Retinal pigment epithelial cell (primary cell): ENCODE data around the gene KLK8.
A peak's percentile ranks its signal among the peaks of the same experiment; 100 is the strongest.

Source experiments
- DNase-seq: peaks from one replicate; pipeline ENCODE4 v3.0.0-alpha.2; 2010; ENCODE audit warnings: low read depth
- H3K4me3 ChIP-seq: 2 replicates; pipeline ENCODE4 v1.5.1; 2011; ENCODE audit warnings: mild to moderate bottlenecking, low read length, control low read depth, moderate library complexity
- CTCF ChIP-seq: conservative IDR thresholded peaks from 2 replicates; pipeline ENCODE4 v1.5.1; 2011; ENCODE audit warnings: low read depth, low read length, control low read depth, inconsistent platforms

KLK8 gene

DNA sequence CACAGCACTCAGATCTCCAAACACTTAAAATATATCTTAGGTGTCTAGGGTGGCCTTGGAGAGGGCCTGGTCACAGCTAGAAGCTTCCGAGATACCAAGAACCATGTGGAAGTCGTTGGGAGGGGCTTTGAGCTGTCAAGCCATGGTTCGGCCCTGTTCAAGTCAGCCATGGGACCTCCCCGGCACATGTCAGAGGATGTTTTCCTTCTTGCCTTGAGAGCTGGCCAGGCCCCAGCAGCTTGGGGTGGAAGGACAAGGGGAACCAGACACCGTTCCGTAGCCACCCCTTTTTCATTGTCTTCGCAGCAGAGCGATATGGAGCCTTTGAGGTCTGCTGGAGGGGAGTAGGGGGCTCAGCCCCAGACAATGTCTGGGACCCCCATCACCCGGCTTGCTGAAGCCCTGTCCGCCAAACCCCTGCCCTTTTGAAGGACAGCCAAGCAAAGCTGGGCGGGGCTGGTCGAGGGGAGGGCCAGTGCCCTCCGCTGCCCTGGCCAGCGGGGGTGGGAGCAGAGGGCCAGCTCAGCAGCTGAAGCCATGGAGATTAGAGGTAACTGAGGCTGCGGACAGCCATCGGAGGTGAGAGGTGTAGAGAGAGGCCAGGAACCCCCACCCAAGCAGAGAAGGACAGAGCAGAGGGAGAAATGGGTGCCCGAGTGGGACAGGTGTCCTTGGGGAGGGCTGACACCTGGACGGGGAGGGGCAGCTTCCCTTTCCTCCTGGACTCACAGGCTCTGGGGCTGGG, 24.6 kb upstream of the KLK8 start:
- no peak for DNase-seq
- TF ChIP-seq CTCF: no peak
- H3K4me3 ChIP-seq: peak overlapping the region; percentile 44

DNA sequence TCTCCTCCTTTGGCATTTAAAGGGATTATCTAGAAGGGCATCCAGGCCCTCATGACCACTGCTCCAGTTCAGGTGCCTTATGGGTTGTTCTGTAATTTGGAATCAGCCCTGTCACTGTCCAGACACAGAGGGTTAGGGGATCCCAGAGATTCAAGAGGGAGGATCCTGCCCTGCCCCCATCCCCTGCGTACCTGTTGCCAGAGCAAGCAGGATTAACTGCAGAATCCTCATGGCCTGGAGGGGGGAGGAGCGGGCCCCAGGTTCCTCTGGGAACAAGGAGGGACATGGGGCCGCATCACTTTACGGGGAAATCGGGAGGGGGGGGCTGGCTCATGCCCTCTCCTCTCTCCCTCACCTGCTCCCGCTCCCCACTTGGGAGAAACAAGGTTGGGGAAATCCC, 24.0 kb upstream of the KLK8 start:
- no peak overlapping the region for H3K4me3 ChIP-seq
- no peak for DNase-seq
- TF ChIP-seq CTCF: no peak

- no peak for DNase-seq
- TF ChIP-seq CTCF: no peak
- no peak overlapping the region for H3K4me3 ChIP-seq
Measured at GRCh38 chr19:51024924-51025323, 23.5 kb upstream of the KLK8 start.

DNA sequence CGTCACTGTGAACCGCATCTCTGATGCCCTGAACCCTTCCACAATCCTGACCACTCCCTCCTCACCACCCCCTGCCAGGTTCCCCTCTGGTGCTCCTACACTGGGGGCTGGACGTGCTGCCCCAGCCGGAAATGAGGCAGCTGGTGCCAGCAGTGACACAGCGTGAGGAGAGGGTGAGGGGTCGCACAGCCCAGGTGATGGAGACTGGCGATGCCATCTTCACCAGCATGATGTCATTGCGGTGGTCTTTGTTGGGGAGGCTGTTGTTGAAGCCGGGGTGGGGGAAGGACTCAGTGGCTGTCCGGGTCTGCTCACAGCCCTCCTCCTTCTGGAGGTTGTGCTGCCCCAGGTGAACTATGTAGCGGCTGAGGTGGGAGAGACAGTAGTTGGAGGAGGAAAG, 22.5 kb upstream of the KLK8 start:
- H3K4me3 ChIP-seq: no peak overlapping the region
- no peak for DNase-seq
- TF ChIP-seq CTCF: no peak

GRCh38 chr19:51022526-51022925, 21.1 kb upstream of the KLK8 start:
- no peak overlapping the region for H3K4me3 ChIP-seq
- no peak for TF ChIP-seq CTCF
- DNase-seq: no peak

DNA sequence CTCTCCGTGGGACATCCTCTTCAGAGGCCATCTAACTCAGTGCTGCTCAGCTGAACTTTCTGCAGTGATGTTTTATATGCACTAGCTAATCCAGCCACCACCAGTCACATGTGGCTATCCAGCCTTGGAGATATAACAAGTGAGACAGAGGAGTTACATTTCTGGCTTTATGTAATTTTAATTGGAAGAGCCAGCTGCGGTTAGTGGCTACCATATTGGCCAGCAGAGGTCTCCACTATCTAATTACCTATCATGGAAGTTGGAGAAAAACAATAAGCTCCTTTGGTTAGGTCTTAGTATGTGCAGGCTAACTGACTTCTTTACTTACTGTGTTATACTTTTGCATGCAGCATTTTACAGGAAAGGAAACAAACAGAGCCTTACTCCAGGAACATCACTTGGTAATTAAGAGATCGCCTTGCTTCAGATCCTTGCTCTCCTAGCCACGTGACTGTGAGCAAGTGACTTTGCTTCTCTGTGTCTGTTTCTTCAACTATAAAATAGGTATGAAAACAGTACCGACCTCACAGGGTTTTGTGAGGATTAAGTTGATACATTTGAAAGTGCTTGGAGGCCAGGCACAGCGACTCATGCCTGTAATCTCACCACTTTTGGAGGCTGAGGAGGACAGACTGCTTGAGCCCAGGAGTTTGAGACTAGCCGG, 19.7 kb upstream of the KLK8 start:
- peak; percentile 73 for TF ChIP-seq CTCF
- DNase-seq: peak; percentile 48

DNA sequence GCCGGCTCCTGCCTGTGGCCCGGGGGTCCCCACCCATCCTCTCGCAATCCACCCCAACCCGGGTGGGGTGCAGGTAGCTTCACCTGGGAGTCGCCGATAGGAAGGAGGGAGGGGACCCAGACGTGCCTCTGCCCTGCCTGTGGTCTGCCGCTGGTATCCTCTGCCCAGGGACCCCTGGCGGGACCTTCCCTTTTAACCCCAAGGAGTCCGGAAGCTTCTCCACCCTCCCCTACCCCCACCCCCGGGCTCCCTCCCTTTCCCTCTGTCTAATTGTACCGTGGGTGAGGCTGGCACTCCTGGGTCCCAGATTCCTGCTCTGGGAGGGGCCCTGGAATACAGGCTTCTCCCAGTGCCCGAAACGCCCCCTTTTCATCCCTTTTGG, 18.1 kb upstream of the KLK8 start, which contains the start of gene KLK10:
KLK10 (minus strand) TSS at position 166 of the 382 bp plus-strand sequence. CDS start 579 bp downstream, outside the sequence.
- H3K4me3 ChIP-seq: peak within 1 kb of the TSS; percentile 33
- no peak for TF ChIP-seq CTCF
- no peak for DNase-seq

More for the DNA sequence above, 19.7 kb upstream of the KLK8 start:
- H3K4me3 ChIP-seq: no peak overlapping the region
